ENCODE measurements around the gene UBL3. TPM values are rescaled to one million over a fixed set of nuclear protein-coding genes. Genes with fewer than 3 reads are reported as not detected.

The UBL3 gene
- total RNA-seq, 4 donors from 2014 or later: 32.4 to 44.2 (median 38.1) TPM

DNA sequence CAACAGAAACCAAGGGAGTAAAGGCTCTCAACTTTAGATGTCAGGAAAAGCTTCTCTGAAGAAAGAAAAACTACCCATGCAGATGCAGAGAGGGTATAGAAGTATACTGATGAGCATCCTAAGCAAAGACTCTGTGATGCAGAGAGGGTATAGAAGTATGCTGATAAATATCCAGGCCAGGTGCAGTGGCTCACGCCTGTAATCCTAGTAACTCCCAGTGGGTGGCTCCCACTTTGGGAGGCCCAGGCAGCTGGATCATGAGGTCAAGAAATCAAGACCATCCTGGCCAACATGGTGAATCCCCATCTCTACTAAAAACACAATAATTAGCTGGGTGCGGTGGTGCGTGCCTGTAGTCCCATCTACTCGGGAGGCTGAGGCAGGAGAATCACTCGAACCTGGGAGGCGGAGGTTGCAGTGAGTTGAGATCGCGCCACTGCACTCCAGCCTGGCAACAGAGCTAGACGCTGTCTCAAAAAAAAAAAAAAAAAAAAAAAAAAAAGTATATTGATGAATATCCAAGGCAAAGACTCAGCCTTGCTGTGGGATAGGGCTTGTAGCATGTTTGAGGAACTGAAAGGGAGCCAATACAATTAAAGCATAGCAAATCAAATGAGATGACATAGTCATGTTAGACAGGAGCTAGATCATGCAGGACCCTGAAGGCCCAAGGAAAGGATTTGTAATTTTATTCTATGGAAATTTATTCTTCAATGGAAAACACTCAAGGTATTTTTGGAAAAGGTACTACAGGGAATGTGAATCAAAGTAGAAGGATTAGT lies 14.9 kb downstream of the UBL3 start:
- TF ChIP-seq, protein P1, sequence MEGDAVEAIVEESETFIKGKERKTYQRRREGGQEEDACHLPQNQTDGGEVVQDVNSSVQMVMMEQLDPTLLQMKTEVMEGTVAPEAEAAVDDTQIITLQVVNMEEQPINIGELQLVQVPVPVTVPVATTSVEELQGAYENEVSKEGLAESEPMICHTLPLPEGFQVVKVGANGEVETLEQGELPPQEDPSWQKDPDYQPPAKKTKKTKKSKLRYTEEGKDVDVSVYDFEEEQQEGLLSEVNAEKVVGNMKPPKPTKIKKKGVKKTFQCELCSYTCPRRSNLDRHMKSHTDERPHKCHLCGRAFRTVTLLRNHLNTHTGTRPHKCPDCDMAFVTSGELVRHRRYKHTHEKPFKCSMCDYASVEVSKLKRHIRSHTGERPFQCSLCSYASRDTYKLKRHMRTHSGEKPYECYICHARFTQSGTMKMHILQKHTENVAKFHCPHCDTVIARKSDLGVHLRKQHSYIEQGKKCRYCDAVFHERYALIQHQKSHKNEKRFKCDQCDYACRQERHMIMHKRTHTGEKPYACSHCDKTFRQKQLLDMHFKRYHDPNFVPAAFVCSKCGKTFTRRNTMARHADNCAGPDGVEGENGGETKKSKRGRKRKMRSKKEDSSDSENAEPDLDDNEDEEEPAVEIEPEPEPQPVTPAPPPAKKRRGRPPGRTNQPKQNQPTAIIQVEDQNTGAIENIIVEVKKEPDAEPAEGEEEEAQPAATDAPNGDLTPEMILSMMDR (IDR thresholded peaks at IDR 0.05; ENCODE audit: low read depth): no peak

DNA sequence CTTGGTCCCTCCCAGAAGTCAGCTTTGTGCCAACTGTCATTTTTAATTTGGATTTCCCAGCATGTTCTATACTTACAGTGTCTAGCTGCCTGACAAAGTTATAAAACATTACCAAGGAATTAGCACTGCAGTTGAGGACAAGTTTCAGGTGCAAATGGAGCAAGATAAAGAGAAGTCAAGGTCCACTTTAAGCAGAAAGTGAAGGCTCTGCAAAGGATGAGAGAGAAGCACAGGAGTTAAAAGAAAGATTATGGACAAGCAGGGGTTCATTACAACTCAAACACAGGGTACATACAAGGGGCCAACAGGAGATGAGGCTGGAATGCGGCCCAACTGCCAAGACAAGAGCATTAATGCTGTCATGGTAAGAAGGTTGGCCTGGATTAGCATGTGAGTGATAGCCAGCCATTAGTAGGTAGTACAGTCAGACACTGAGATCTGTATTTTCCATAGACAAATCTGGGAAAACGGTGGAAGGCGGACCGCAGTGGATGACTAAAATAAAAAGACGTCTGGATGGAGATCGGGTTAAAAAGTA lies 17.6 kb downstream of the UBL3 start:
- TF ChIP-seq, protein P1 (IDR thresholded peaks at IDR 0.05; ENCODE audit: low read depth): no peak

GRCh38 chr13:29830000-29830399 lies 20.4 kb downstream of the UBL3 start:
- TF ChIP-seq, protein P1 (IDR thresholded peaks at IDR 0.05; ENCODE audit: low read depth): no peak

DNA sequence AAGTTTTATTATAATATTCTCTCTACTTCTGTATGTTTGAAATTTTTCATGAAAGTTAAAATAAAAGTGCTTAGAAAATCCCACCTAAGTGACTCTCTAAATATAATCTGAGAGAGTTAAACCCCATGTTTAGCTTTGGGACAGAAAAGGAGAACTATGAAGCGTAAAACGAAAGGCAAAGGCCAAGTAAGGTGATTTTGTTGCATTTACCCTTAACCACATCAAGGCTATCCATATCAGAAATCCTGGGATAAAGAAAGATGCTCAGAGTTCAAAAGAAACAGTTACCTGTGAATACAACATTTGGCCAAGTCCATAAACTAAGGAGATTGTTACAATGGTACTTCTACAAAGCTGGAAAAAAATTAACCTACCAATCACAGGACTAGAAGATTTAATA lies 31.3 kb downstream of the UBL3 start:
- TF ChIP-seq, protein P1 (IDR thresholded peaks at IDR 0.05; ENCODE audit: low read depth): no peak

GRCh38 chr13:29817604-29818378 lies 32.6 kb downstream of the UBL3 start:
- TF ChIP-seq, protein P1 (IDR thresholded peaks at IDR 0.05; ENCODE audit: low read depth): no peak

- TF ChIP-seq, protein P1 (IDR thresholded peaks at IDR 0.05; ENCODE audit: low read depth): no peak
Measured at GRCh38 chr13:29816715-29817114, 33.7 kb downstream of the UBL3 start.

GRCh38 chr13:29815336-29815735 lies 35.1 kb downstream of the UBL3 start:
- TF ChIP-seq, protein P1 (IDR thresholded peaks at IDR 0.05; ENCODE audit: low read depth): no peak

Measured in subcutaneous adipose tissue (tissue), 4 donors.